Kidney (tissue), 14 donors: Measurements from ENCODE around the gene SIVA1. TPM values are rescaled to one million over a fixed set of nuclear protein-coding genes. Genes with fewer than 3 reads are reported as not detected.
A peak's percentile ranks its signal among the peaks of the same experiment; 100 is the strongest.

Source experiments
- DNase-seq, 5 donors: peaks; one replicate each; pipeline ENCODE4 v3.0.0-alpha.2; 2013 to 2020
- FAIRE-seq: peaks from 2 replicates; lab custom pipeline; 2012; peaks lifted over from hg19 to GRCh38; lab: Jason Lieb, UNC
- H3K27ac ChIP-seq, 2 donors: one replicate each; pipeline ENCODE4 v1.7.0; 2013; ENCODE audit warnings: low read depth in 2 of 2, low read length in 2 of 2, inconsistent platforms in 1 of 2
- H3K27me3 ChIP-seq: one replicate; pipeline ENCODE4 v1.7.1; 2013; ENCODE audit warnings: low read length, inconsistent platforms; ENCODE audit not compliant: control insufficient read depth, insufficient read depth
- H3K36me3 ChIP-seq, 3 donors: one replicate each; pipeline versions ENCODE4 v1.7.0 to v1.7.1; 2013; ENCODE audit warnings: low read length in 3 of 3, control low read depth in 1 of 3, inconsistent platforms in 1 of 3; ENCODE audit not compliant: insufficient read depth in 3 of 3, control insufficient read depth in 2 of 3
- H3K4me1 ChIP-seq, 3 donors: one replicate each; pipeline versions ENCODE4 v1.7.0 to v1.7.1; 2013; ENCODE audit warnings: low read length in 3 of 3, inconsistent platforms in 1 of 3, low read depth in 1 of 3; ENCODE audit not compliant: control insufficient read depth in 2 of 3, insufficient read depth in 2 of 3
- H3K4me3 ChIP-seq, 3 donors: one replicate each; pipeline versions ENCODE4 v1.7.0 to v1.8.1; 2013; ENCODE audit warnings: low read length in 3 of 3, control low read depth in 1 of 3, inconsistent platforms in 1 of 3
- H3K9ac ChIP-seq, 3 donors: one replicate each; pipeline versions ENCODE4 v1.7.0 to v1.7.1; 2013; ENCODE audit warnings: low read length in 3 of 3, control low read depth in 1 of 3, inconsistent platforms in 1 of 3
- H3K9me3 ChIP-seq, 3 donors: one replicate each; pipeline versions ENCODE4 v1.7.0 to v1.7.1; 2013; ENCODE audit warnings: low read length in 3 of 3, control low read depth in 1 of 3, inconsistent platforms in 1 of 3; ENCODE audit not compliant: control insufficient read depth in 2 of 3, insufficient read depth in 1 of 3
- CTCF ChIP-seq: IDR thresholded peaks from 3 replicates; pipeline ENCODE4 v1.5.1; 2012; ENCODE audit warnings: mild to moderate bottlenecking, moderate library complexity, borderline replicate concordance; ENCODE audit not compliant: insufficient read depth; ENCODE audit errors: extremely low read depth
- intact Hi-C: fragments of 100-400 bp; cut with DNase I; formaldehyde crosslinking; loops from one replicate; pipeline ENCODE4 v1.11.1; 2022
- polyA plus RNA-seq: library from polyadenylated mRNA; stranded (reverse); fragments of 350-450 nt; fragmentation: Illumina TruSeq; extraction: RNeasy Lipid Tissue Mini Kit (QIAGEN cat#74804); gene quantifications from one replicate; pipeline ENCODE4 v1.2.3, GENCODE V29; 2014; ENCODE audit warnings: low read depth, low replicate concordance; ENCODE audit not compliant: insufficient read depth
- total RNA-seq: library from RNA; stranded (reverse); fragmentation: NEBNext Ultra II Directional; extraction: Animal tissue kit (Norgen Biotek cat#: 25700); gene quantifications from one replicate; pipeline ENCODE4 v1.2.1, GENCODE V29; 2021
- donor health status: control.
- donor health status: control.
- donor health status: control.
- donor health status: control.
- donor health status: control.
- donor health status: DM: yes; HTN: yes; CAD: no.
- donor health status: Normal renal cell carcinoma (clear cell type).

Gene SIVA1
- total and polyA plus RNA-seq, 2 donors from 2014 or later, result 65.7 to 124 TPM

GRCh38 chr14:104708606-104709268 is 44.2 kb upstream of the SIVA1 start:
- DNase-seq, result peak in 4 of 5 donors; percentile 81 to 86 (median 83)
- Histone ChIP-seq H3K36me3 (peaks cover 2 to 14% (median 7%) of the 10 kb centered on the region in 3 donors), H3K4me3 (no peak overlapping the region), H3K27me3 (no peaks in the 10 kb centered on the region), H3K9ac (peak overlapping the region in 1 of 3 donors; percentile 7), H3K27ac (no peak overlapping the region), H3K9me3 (no peaks in the 10 kb centered on the region), H3K4me1 (no peaks in the 10 kb centered on the region)
- FAIRE-seq, result no peak
- intact Hi-C loops, result no loop called here
- peak; percentile 94 for TF ChIP-seq CTCF

- Histone ChIP-seq H3K4me3 (no peak overlapping the region), H3K27me3 (no peaks in the 10 kb centered on the region), H3K9ac (no peak overlapping the region), H3K9me3 (no peaks in the 10 kb centered on the region), H3K27ac (no peak overlapping the region), H3K4me1 (no peaks in the 10 kb centered on the region), H3K36me3 (peaks cover 2 to 11% (median 4%) of the 10 kb centered on the region in 3 donors)
- DNase-seq (no peak), FAIRE-seq (no peak)
- intact Hi-C loops, result no loop called here
- TF ChIP-seq CTCF, result no peak
Observed at GRCh38 chr14:104709387-104710039, 43.4 kb upstream of the SIVA1 start.

- Histone ChIP-seq H3K4me1 (no peaks in the 10 kb centered on the region), H3K4me3 (no peak overlapping the region), H3K27ac (no peak overlapping the region), H3K9me3 (no peaks in the 10 kb centered on the region), H3K36me3 (peaks cover 2 to 11% (median 4%) of the 10 kb centered on the region in 3 donors), H3K9ac (no peak overlapping the region), H3K27me3 (no peaks in the 10 kb centered on the region)
- TF ChIP-seq CTCF, result no peak
- DNase-seq (no peak), FAIRE-seq (no peak)
- intact Hi-C loops, result no loop called here
Observed at GRCh38 chr14:104710071-104710735, 42.7 kb upstream of the SIVA1 start.
